Stimulated activated CD8-positive, alpha-beta memory T cell treated with anti-CD3 and anti-CD28 coated beads, Interleukin-4, amount 100 ng/mL, for 24 hours (primary cell): Measurements from ENCODE around the gene CEBPE.
A peak's percentile ranks its signal among the peaks of the same experiment; 100 is the strongest.
"Not testable (repeated sequence)": the region's sequence is repeated elsewhere in the genome, so short reads cannot be mapped to it uniquely, and the experiment has no call there.

Experiments used
- DNase-seq: peaks from one replicate; pipeline ENCODE4 v3.0.0-alpha.2; 2020; ENCODE audit warnings: low read depth

CEBPE gene

GRCh38 chr14:23121361-23121771 lies 2.3 kb upstream of the CEBPE start:
- DNase-seq: no peak

- peak; percentile 60 for DNase-seq
Measured at GRCh38 chr14:23120541-23121251, 1.6 kb upstream of the CEBPE start.

- DNase-seq: no peak
Measured at GRCh38 chr14:23119363-23120327, 590 bp upstream of the CEBPE start.

- no peak for DNase-seq
Measured at GRCh38 chr14:23117371-23118020, 1.6 kb downstream of the CEBPE start.

DNA sequence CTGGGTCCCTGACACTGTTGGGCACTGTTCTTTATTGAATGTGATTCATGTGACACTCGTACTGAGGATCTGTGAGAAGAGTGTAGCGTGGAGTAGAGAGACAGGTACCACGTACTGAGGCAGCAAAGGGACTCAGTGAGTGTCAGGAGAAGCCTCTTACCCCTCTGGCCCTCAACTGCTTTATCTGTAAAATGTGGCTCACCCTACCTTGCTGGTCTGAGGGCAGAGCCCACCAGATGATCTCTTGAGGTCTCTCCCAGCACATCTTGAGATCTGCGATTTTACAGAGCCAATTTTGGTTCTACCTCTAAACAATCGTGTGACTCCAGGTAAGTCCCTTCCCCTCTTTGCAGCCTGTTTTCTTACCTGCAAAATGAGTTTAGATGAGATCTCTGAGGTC lies 3.1 kb downstream of the CEBPE start:
- no peak for DNase-seq

DNA sequence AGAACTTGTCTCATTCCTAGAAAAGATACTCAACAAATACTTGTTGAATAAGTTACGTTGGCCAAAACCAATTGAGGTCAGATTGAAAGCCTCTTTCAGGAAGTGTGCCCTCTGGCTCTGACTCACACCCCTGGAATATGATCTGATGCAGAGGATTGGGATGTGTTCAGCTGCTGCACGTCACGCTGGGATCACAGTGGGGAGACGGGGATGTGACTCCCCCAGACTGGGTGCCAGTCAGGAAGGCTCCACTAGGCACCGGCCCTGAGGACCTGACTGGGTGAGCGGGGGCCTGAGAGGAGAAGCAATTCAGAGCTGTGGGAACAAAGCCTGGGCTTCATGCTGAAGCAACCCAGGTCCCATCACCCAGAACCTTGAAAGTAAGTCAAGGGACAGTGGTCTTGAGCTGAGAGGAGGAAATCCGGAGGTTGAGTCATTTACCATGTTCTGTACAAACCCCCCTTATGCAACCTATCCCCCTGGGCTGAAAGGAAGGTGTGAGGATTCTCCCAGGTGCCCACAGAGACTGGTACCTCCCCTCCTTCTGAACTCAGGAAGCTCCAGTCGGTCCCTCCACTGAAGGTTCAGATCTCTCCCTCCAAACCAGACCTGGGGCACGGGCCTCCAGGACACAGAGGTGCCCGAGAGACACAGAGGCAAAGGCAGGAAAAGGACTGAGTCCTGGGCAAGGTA lies 3.9 kb downstream of the CEBPE start:
- no peak for DNase-seq

GRCh38 chr14:23114669-23115038 lies 4.4 kb downstream of the CEBPE start:
- no peak for DNase-seq

GRCh38 chr14:23114120-23114458 lies 5.0 kb downstream of the CEBPE start:
- DNase-seq: no peak

GRCh38 chr14:23113431-23114119 lies 5.5 kb downstream of the CEBPE start:
- no peak for DNase-seq

DNA sequence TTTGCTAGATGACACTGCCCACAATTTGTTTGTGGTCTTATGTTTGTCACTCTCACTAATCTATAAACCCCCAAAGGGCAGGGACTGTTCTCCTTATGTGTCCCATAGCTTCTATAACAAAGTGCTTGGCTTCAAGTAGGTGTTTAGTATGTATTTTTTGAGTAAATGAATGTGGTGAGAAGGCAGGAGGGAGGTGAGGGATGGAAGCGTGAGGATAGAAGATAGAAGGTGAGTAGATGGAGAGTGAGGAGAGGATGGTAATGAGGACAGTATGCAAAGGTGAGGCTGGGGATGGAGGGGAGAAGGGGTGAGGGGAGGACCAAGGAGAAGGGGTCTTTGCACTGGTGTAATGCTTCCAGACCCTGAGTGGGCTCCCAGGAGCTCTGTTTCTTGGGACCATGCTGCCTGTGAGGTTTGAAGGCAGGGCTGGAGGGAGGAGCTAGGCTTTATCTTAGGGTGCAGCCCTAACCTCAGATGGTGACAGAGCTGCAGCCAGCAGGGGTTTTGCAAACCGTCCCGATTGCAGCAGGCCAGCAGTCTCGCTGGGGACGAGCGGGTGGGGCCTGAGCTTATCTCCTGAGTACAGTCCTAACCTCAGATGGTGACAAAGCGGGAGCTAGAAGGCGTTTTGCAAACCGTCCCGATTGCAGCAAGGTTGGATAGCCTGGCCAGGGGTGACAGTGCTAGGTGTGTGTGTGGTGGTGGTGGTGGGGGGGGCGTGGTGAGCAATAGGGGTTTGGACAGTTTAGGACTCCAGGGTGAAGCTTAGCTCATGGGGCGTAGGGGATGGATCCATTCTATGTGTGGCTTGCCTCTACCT lies 6.5 kb downstream of the CEBPE start:
- DNase-seq: no peak

GRCh38 chr14:23110579-23111365 lies 8.3 kb downstream of the CEBPE start:
- DNase-seq: no peak

DNA sequence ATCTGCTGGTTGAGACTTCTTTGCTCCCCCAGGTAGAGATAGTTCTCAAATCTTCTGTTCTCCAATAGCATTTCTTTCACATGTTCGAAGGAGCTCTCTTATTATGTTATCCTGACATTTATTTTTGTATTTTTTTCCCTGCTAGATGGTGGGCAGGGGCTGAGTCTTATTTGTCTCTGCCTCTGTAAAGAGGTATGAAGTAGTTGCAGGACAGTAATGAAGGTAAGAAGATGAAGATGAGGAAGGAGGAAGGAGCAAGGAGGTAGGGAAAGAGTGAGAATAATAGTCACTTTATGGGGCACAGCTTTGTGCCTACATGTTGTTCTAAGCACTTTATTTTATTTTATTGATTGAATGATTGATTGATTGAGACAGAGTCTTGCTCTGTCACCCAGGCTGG lies 9.3 kb downstream of the CEBPE start:
- DNase-seq: no peak

DNA sequence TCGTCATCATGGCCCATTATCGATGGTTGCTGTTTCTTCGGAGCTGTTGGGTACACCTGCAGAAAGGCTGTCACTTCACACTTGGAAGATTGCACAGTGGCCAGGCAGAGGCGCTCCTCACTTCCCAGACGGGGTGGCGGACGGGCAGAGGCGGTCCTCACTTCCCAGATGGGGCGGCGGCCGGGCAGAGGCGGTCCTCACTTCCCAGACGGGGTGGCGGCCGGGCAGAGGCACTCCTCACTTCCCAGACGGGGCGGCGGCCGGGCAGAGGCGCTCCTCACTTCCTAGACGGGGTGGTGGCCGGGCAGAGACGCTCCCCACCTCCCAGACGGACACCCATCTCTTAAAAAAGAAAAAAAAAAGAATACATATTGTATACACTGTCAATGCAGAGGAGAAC lies 10.9 kb downstream of the CEBPE start:
- not testable (repeated sequence) for DNase-seq

DNA sequence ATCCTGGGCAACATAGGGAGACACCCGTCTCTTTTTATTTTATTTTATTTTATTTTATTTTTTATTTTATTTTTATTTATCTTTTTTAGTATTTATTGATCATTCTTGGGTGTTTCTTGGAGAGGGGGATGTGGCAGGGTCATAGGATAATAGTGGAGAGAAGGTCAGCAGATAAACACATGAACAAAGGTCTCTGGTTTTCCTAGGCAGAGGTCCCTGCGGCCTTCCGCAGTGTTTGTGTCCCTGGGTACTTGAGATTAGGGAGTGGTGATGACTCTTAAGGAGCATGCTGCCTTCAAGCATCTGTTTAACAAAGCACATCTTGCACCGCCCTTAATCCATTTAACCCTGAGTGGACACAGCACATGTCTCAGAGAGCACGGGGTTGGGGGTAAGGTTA lies 11.4 kb downstream of the CEBPE start:
- DNase-seq: not testable (repeated sequence)

- no peak for DNase-seq
Measured at GRCh38 chr14:23106747-23107045, 12.4 kb downstream of the CEBPE start.

GRCh38 chr14:23105348-23105824 lies 13.7 kb downstream of the CEBPE start:
- no peak for DNase-seq

DNA sequence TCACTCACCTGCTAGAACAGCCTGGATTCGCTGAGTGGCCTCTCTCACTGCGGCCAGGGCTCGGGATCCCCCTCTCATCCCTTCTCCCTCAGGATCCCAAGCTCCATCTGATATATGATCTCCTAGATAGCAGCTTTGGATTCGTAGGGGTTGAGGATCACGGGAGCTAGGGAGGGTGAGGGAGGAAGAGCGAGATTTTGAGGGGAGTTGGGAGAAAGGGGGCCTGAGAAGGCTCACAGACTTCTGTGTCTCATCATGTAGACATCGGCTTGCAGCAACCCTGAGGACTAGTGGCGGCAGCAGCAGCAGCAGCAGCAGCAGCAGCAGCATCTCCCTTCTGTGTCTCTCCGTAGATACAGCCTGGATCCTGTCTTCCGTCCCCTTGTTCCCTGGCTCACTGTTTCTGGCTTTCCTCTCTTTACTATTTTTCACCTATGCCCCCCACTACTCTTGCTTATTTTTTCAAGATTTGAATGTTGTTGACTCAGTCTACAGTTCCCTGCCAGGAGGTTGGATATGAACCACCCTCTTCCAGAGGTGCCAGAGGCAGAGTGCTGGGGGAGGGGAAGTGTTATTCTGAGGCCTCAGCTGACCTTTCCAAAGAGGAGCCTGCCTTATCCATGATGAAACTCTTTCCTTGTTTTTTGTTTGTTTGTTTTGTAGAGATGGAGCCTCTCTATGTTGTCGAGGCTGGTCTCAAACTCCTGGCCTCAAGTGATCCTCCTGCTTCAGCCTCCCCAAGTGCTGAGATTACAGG lies 14.3 kb downstream of the CEBPE start, which contains the start of gene CIROP:
Gene CIROP, minus strand, starts transcription at position 399 of the 757 bp plus-strand sequence. Its CDS starts 69 bp downstream, at position 330.
- DNase-seq: no peak

- no peak for DNase-seq
Measured at GRCh38 chr14:23104070-23104590, 14.9 kb downstream of the CEBPE start.

- no peak for DNase-seq
Measured at GRCh38 chr14:23103581-23103980, 15.5 kb downstream of the CEBPE start.
